HFFc6 (cell line): ENCODE results near the gene PPP1R3C. TPM values are rescaled to one million over a fixed set of nuclear protein-coding genes. Genes with fewer than 3 reads are reported as not detected.

Experiments
- DNase-seq: peaks from one replicate; pipeline ENCODE4 v3.0.0-alpha.2; 2018
- H3K27ac Mint-ChIP-seq: 2 replicates; pipeline ENCODE4 v1.8.0; 2020; ENCODE audit warnings: mild to moderate bottlenecking, mixed read lengths
- H3K27me3 Mint-ChIP-seq: 2 replicates; pipeline ENCODE4 v1.8.0; 2021; ENCODE audit warnings: mild to moderate bottlenecking, moderate library complexity, mixed read lengths; ENCODE audit not compliant: insufficient read depth
- H3K36me3 Mint-ChIP-seq: 2 replicates; pipeline ENCODE4 v1.8.0; 2021; ENCODE audit warnings: low read depth, mixed read lengths
- H3K4me1 Mint-ChIP-seq: 2 replicates; pipeline ENCODE4 v1.8.0; 2020; ENCODE audit warnings: low read depth, mixed read lengths
- H3K4me3 Mint-ChIP-seq: 2 replicates; pipeline ENCODE4 v1.8.0; 2020; ENCODE audit warnings: mild to moderate bottlenecking, moderate library complexity, mixed read lengths
- H3K9me3 Mint-ChIP-seq: 2 replicates; pipeline ENCODE4 v1.8.0; 2020; ENCODE audit warnings: mild to moderate bottlenecking, mixed read lengths
- CTCF ChIP-seq: fragments of 200-600 bp; sonication (generic); IDR thresholded peaks from 2 replicates; pipeline ENCODE4 v1.5.0; 2021; ENCODE audit warnings: antibody characterized with exemption, mild to moderate bottlenecking
- total RNA-seq, 6 experiments: library from RNA; stranded (reverse); fragmentation: NEBNext Ultra II Directional; extraction: Animal tissue kit (Norgen Biotek cat#: 25700); gene quantifications; 2 replicates in 1 of 6; 3 replicates in 5 of 6; pipeline ENCODE4 v1.2.3, GENCODE V29; 2021

The PPP1R3C gene
- total RNA-seq, 6 experiments from 2014 or later: 33.7 to 66.0 (median 39.9) TPM

- DNase-seq: peak; percentile 80
- Mint-ChIP-seq H3K4me3 (peak overlapping the region; percentile 56), H3K4me1 (peaks cover 54% of the 10 kb centered on the region), H3K27ac (peak overlapping the region; percentile 82), H3K36me3 (peaks cover 11% of the 10 kb centered on the region), H3K27me3 (peaks cover 2% of the 10 kb centered on the region), H3K9me3 (peaks cover 14% of the 10 kb centered on the region)
- TF ChIP-seq CTCF: peak; percentile 59
Observed at GRCh38 chr10:91604553-91605534, 28.0 kb downstream of the PPP1R3C start.

- Mint-ChIP-seq H3K4me1 (peaks cover 62% of the 10 kb centered on the region), H3K36me3 (peaks cover 11% of the 10 kb centered on the region), H3K4me3 (peak overlapping the region; percentile 56), H3K9me3 (peaks cover 14% of the 10 kb centered on the region), H3K27me3 (peaks cover 2% of the 10 kb centered on the region), H3K27ac (peak overlapping the region; percentile 82)
- no peak for TF ChIP-seq CTCF
- DNase-seq: no peak
Observed at GRCh38 chr10:91603931-91604331, 28.9 kb downstream of the PPP1R3C start.

- Mint-ChIP-seq H3K4me1 (peaks cover 71% of the 10 kb centered on the region), H3K36me3 (peaks cover 11% of the 10 kb centered on the region), H3K4me3 (no peak overlapping the region), H3K9me3 (peaks cover 14% of the 10 kb centered on the region), H3K27ac (no peak overlapping the region), H3K27me3 (peaks cover 2% of the 10 kb centered on the region)
- no peak for DNase-seq
- TF ChIP-seq CTCF: no peak
Observed at GRCh38 chr10:91602868-91603568, 29.9 kb downstream of the PPP1R3C start.

GRCh38 chr10:91602449-91602848, 30.4 kb downstream of the PPP1R3C start:
- Mint-ChIP-seq H3K27ac (0 out of 2 replicates have a peak overlapping the region, but pooled peaks have one; percentile 21), H3K9me3 (peaks cover 14% of the 10 kb centered on the region), H3K4me1 (peaks cover 77% of the 10 kb centered on the region), H3K36me3 (peaks cover 11% of the 10 kb centered on the region), H3K4me3 (no peak overlapping the region), H3K27me3 (peaks cover 2% of the 10 kb centered on the region)
- DNase-seq: no peak
- TF ChIP-seq CTCF: no peak

- DNase-seq: no peak
- H3K4me1 Mint-ChIP-seq: peaks cover 86% of the 10 kb centered on the region
- peaks cover 2% of the 10 kb centered on the region for H3K27me3 Mint-ChIP-seq
- H3K36me3 Mint-ChIP-seq: peaks cover 8% of the 10 kb centered on the region
- peaks cover 10% of the 10 kb centered on the region for H3K9me3 Mint-ChIP-seq
- H3K27ac Mint-ChIP-seq: no peak overlapping the region
- H3K4me3 Mint-ChIP-seq: no peak overlapping the region
- TF ChIP-seq CTCF: no peak
Observed at GRCh38 chr10:91601212-91601611, 31.7 kb downstream of the PPP1R3C start.
